GM23248 (cell line): ENCODE results near the gene USH1G. TPM values are rescaled to one million over a fixed set of nuclear protein-coding genes. Genes with fewer than 3 reads are reported as not detected.

ENCODE experiments used
- DNase-seq: peaks from one replicate; pipeline ENCODE4 v3.0.0-alpha.2; 2015
- H2AFZ ChIP-seq: fragments of 200-600 bp; sonication (generic); 2 replicates; pipeline ENCODE4 v1.6.1; 2016; ENCODE audit warnings: antibody characterized with exemption
- H3F3A ChIP-seq: fragments of 200-600 bp; sonication (generic); 2 replicates; pipeline ENCODE4 v1.6.1; 2016; ENCODE audit warnings: mild to moderate bottlenecking, antibody characterized with exemption, mixed run types; ENCODE audit not compliant: insufficient read depth
- H3K27ac ChIP-seq: fragments of 200-600 bp; sonication (generic); 2 replicates; pipeline ENCODE4 v1.5.1; 2016; ENCODE audit warnings: mild to moderate bottlenecking
- H3K27me3 ChIP-seq: fragments of 200-600 bp; sonication (generic); replicated peaks from 2 replicates; pipeline ENCODE4 v1.6.1; 2016; ENCODE audit warnings: mild to moderate bottlenecking; ENCODE audit not compliant: insufficient read depth
- H3K36me3 ChIP-seq: fragments of 200-600 bp; sonication (generic); 2 replicates; pipeline ENCODE4 v1.6.1; 2016; ENCODE audit warnings: low read depth, mild to moderate bottlenecking
- H3K4me1 ChIP-seq: fragments of 200-600 bp; sonication (generic); 2 replicates; pipeline ENCODE4 v1.6.1; 2016; ENCODE audit warnings: mild to moderate bottlenecking; ENCODE audit not compliant: insufficient read depth
- H3K4me2 ChIP-seq: fragments of 200-600 bp; sonication (generic); one replicate; pipeline ENCODE4 v1.6.1; 2016; ENCODE audit warnings: mild to moderate bottlenecking; ENCODE audit not compliant: unreplicated experiment
- H3K4me3 ChIP-seq: fragments of 200-600 bp; sonication (generic); 2 replicates; pipeline ENCODE4 v1.5.1; 2016; ENCODE audit warnings: mild to moderate bottlenecking
- H3K79me2 ChIP-seq: fragments of 200-600 bp; sonication (generic); 2 replicates; pipeline ENCODE4 v1.6.1; 2016; ENCODE audit warnings: mild to moderate bottlenecking; ENCODE audit not compliant: insufficient read depth
- H3K9ac ChIP-seq: fragments of 200-600 bp; sonication (generic); 2 replicates; pipeline ENCODE4 v1.6.1; 2016; ENCODE audit warnings: mild to moderate bottlenecking
- H3K9me2 ChIP-seq: fragments of 200-600 bp; sonication (generic); 2 replicates; pipeline ENCODE4 v1.6.1; 2016; ENCODE audit warnings: mixed run types, mild to moderate bottlenecking, moderate library complexity; ENCODE audit not compliant: insufficient read depth
- H3K9me3 ChIP-seq: fragments of 200-600 bp; sonication (generic); one replicate; pipeline ENCODE4 v1.6.1; 2017; ENCODE audit warnings: low read depth
- H4K20me1 ChIP-seq: fragments of 200-600 bp; sonication (generic); 2 replicates; pipeline ENCODE4 v1.6.0; 2016; ENCODE audit not compliant: insufficient read depth
- EZH2 ChIP-seq: fragments of 200-600 bp; sonication (generic); IDR thresholded peaks from 2 replicates; pipeline ENCODE4 v1.6.1; 2018; ENCODE audit warnings: antibody characterized with exemption, mild to moderate bottlenecking; ENCODE audit not compliant: insufficient read depth, poor library complexity, severe bottlenecking
- EZH2phosphoT487 ChIP-seq: fragments of 200-600 bp; sonication (generic); IDR thresholded peaks from 2 replicates; pipeline ENCODE4 v1.6.1; 2018; ENCODE audit warnings: antibody characterized with exemption, moderate library complexity, mild to moderate bottlenecking, low read depth; ENCODE audit not compliant: insufficient read depth
- WGBS, 2 experiments: methylation state at CpG; one replicate each; pipeline ENCODE4 v1.1.6; 2015 to 2017; ENCODE audit warnings: low lambda C conversion rate in 2 of 2, low coverage in 1 of 2; ENCODE audit errors: missing lambda C conversion rate in 2 of 2; 5-methylcytosine and 5-hydroxymethylcytosine counted together
- in situ Hi-C: fragments of 300-500 bp; cut with MboI; formaldehyde crosslinking; loops from 2 replicates; pipeline ENCODE4 v1.15.0; 2020
- polyA plus RNA-seq: library from polyadenylated mRNA; unstranded; fragments of >200 nt; fragmentation: Nextera tagmentation; extraction: Ambion mirVana; gene quantifications from 2 replicates; pipeline ENCODE4 v1.2.1, GENCODE V29; 2016
- total RNA-seq: library from RNA; depleted of rRNA; stranded (reverse); fragments of >200 nt; shearing (Covaris generic); gene quantifications from 2 replicates; pipeline ENCODE4 v1.2.3, GENCODE V29; 2014

USH1G gene
- total and polyA plus RNA-seq, 2 experiments from 2014 or later: not detected

- H3K4me3 ChIP-seq: peak overlapping the region; percentile 95
- 0 out of 2 replicates have a peak, but pooled peaks cover 9% of the 10 kb centered on the region for H3K79me2 ChIP-seq
- H3K36me3 ChIP-seq: no peaks in the 10 kb centered on the region
- no peaks in the 10 kb centered on the region for H3K9me2 ChIP-seq
- H3K27ac ChIP-seq: peak overlapping the region; percentile 75
- no peaks in the 10 kb centered on the region for H4K20me1 ChIP-seq
- no peaks in the 10 kb centered on the region for H3K9me3 ChIP-seq
- H3K27me3 ChIP-seq: no peaks in the 10 kb centered on the region
- in situ Hi-C loops: no loop called here
- peak overlapping the region; percentile 76 for H3K4me2 ChIP-seq
- DNase-seq: peak; percentile 27
- 0 out of 2 replicates have a peak, but pooled peaks cover 4% of the 10 kb centered on the region for H3K4me1 ChIP-seq
- WGBS, 2 experiments: 58 to 59% methylated on average over 6 of the region's 6 CpGs
- peak overlapping the region; percentile 97 for H3K9ac ChIP-seq
- H2AFZ ChIP-seq: peak overlapping the region; percentile 91
- TF ChIP-seq EZH2 (no peak), EZH2phosphoT487 (no peak)
- H3F3A ChIP-seq: no peaks in the 10 kb centered on the region
These were observed 49.0 kb downstream of the USH1G start for GRCh38 chr17:74873874-74874614.

- H3K4me2 ChIP-seq: peak overlapping the region; percentile 76
- H3K4me3 ChIP-seq: peak overlapping the region; percentile 100
- H3K9ac ChIP-seq: peak overlapping the region; percentile 97
- H3K9me2 ChIP-seq: no peaks in the 10 kb centered on the region
- in situ Hi-C loops: no loop called here
- H3K4me1 ChIP-seq: 0 out of 2 replicates have a peak, but pooled peaks cover 4% of the 10 kb centered on the region
- H3K27me3 ChIP-seq: no peaks in the 10 kb centered on the region
- no peaks in the 10 kb centered on the region for H4K20me1 ChIP-seq
- H3K9me3 ChIP-seq: no peaks in the 10 kb centered on the region
- H2AFZ ChIP-seq: peak overlapping the region; percentile 100
- peak overlapping the region; percentile 75 for H3K27ac ChIP-seq
- 1% methylated on average over 46 to 55 of the region's 55 CpGs for WGBS, 2 experiments
- no peaks in the 10 kb centered on the region for H3F3A ChIP-seq
- peak; percentile 99 for DNase-seq
- H3K79me2 ChIP-seq: 0 out of 2 replicates have a peak, but pooled peaks cover 9% of the 10 kb centered on the region
- H3K36me3 ChIP-seq: no peaks in the 10 kb centered on the region
- TF ChIP-seq EZH2phosphoT487 (no peak), EZH2 (no peak)
These were observed 49.8 kb downstream of the USH1G start for GRCh38 chr17:74873037-74873873.

- Histone ChIP-seq H3K4me1 (0 out of 2 replicates have a peak, but pooled peaks cover 4% of the 10 kb centered on the region), H3K9me3 (no peaks in the 10 kb centered on the region), H3K27me3 (no peaks in the 10 kb centered on the region), H3F3A (no peaks in the 10 kb centered on the region), H4K20me1 (no peaks in the 10 kb centered on the region), H3K27ac (peak within 1 kb of the TSS; percentile 75), H3K9ac (peak within 1 kb of the TSS; percentile 97), H3K79me2 (0 out of 2 replicates have a peak, but pooled peaks cover 9% of the 10 kb centered on the region), H3K9me2 (no peaks in the 10 kb centered on the region), H3K4me3 (peak within 1 kb of the TSS; percentile 100), H3K4me2 (peak within 1 kb of the TSS; percentile 97), H3K36me3 (no peaks in the 10 kb centered on the region), H2AFZ (peak within 1 kb of the TSS; percentile 100)
- DNase-seq: no peak
- TF ChIP-seq EZH2 (no peak), EZH2phosphoT487 (no peak)
- 4 to 8% methylated on average over 18 to 38 of the region's 38 CpGs for WGBS, 2 experiments
- in situ Hi-C loops: no loop called here
These were observed 50.6 kb downstream of the USH1G start, which contains the start of gene FDXR for GRCh38 chr17:74872313-74873036. Gene FDXR, minus strand, starts transcription at chr17:74872994. Its CDS starts 50 bp downstream, at chr17:74872944.
